Peyer's patch (tissue), 4 donors: ENCODE measurements around the gene ZNF207. TPM values are rescaled to one million over a fixed set of nuclear protein-coding genes. Genes with fewer than 3 reads are reported as not detected.

Experiments used
- DNase-seq, 3 donors: peaks; one replicate each; pipeline ENCODE4 v3.0.0-alpha.2; 2017 to 2019
- H3K27ac ChIP-seq, 4 donors: fragments of 200-600 bp; sonication (generic); one replicate each; pipeline ENCODE4 v1.5.1; 2016 to 2019
- H3K27me3 ChIP-seq, 2 donors: fragments of 200-600 bp; sonication (generic); one replicate each; pipeline ENCODE4 v1.5.1; 2019
- H3K36me3 ChIP-seq, 3 donors: fragments of 200-600 bp; sonication (generic); one replicate each; pipeline ENCODE4 v1.5.1; 2016 to 2019
- H3K4me1 ChIP-seq, 4 donors: fragments of 200-600 bp; sonication (generic); one replicate each; pipeline ENCODE4 v1.5.1; 2016 to 2019
- H3K4me3 ChIP-seq, 4 donors: fragments of 200-600 bp; sonication (generic); 1 replicate in 3 of 4; 2 replicates in 1 of 4; pipeline ENCODE4 v1.5.1; 2016 to 2019; ENCODE audit warnings: mild to moderate bottlenecking in 1 of 4
- H3K9me3 ChIP-seq, 4 donors: fragments of 200-600 bp; sonication (generic); one replicate each; pipeline ENCODE4 v1.5.1; 2016 to 2019; ENCODE audit warnings: mild to moderate bottlenecking in 1 of 4
- CTCF ChIP-seq, 6 experiments: fragments of 450-650 bp in 4 of 6; fragments of 200-600 bp in 2 of 6; sonication (generic) in 1 of 6; IDR thresholded peaks; one replicate each; pipeline ENCODE4 v1.5.1; 2017 to 2019; ENCODE audit warnings: antibody characterized with exemption in 6 of 6, mild to moderate bottlenecking in 3 of 6, moderate library complexity in 1 of 6
- POLR2A ChIP-seq, 2 donors: fragments of 450-650 bp; IDR thresholded peaks; one replicate each; pipeline ENCODE4 v1.5.1; 2017; ENCODE audit warnings: antibody characterized with exemption in 2 of 2, mild to moderate bottlenecking in 2 of 2, moderate library complexity in 2 of 2
- total RNA-seq, 4 donors: library from RNA; depleted of rRNA; stranded (reverse); fragments of >200 nt; gene quantifications; one replicate each; pipeline ENCODE4 v1.1.0, GENCODE V29; 2016

The ZNF207 gene
- total RNA-seq, 4 donors from 2014 or later = 139 to 234 (median 184) TPM

GRCh38 chr17:32327911-32328310 lies 22.0 kb upstream of the ZNF207 start:
- Histone ChIP-seq H3K27me3 (no peaks in the 10 kb centered on the region), H3K36me3 (no peaks in the 10 kb centered on the region), H3K4me3 (no peak overlapping the region), H3K4me1 (peaks cover 0 to 10% (median 0%) of the 10 kb centered on the region in 4 donors), H3K27ac (no peak overlapping the region), H3K9me3 (no peaks in the 10 kb centered on the region)
- no peak for DNase-seq
- TF ChIP-seq CTCF (IDR thresholded peaks at IDR 0.05) (no peak), POLR2A (IDR thresholded peaks at IDR 0.05) (no peak)

DNA sequence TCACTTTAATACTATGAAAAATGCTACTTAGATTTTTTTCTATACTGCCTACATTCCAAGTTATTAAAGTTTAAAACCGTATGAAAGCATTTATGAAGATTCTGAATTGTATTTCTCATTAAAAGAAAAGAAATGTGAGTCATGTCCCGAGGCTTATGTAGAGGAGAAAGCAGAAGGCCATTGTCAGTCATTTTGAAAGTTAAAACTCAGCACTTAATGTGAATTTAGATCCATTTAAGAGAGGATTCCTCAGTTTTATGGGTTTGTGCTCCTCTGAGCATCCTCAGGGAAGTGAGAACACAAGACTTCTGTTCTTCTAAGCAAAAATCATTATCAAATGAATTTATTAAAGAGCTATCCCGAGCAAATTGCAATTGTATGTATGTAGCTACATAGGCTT lies 19.8 kb upstream of the ZNF207 start:
- H3K4me1 ChIP-seq = no peaks in the 10 kb centered on the region
- H3K27me3 ChIP-seq = no peaks in the 10 kb centered on the region
- no peak overlapping the region for H3K27ac ChIP-seq
- H3K36me3 ChIP-seq = peaks cover 0 to 10% (median 0%) of the 10 kb centered on the region in 3 donors
- no peaks in the 10 kb centered on the region for H3K9me3 ChIP-seq
- TF ChIP-seq POLR2A (IDR thresholded peaks at IDR 0.05) (no peak), CTCF (IDR thresholded peaks at IDR 0.05) (no peak)
- H3K4me3 ChIP-seq = no peak overlapping the region
- DNase-seq = no peak

DNA sequence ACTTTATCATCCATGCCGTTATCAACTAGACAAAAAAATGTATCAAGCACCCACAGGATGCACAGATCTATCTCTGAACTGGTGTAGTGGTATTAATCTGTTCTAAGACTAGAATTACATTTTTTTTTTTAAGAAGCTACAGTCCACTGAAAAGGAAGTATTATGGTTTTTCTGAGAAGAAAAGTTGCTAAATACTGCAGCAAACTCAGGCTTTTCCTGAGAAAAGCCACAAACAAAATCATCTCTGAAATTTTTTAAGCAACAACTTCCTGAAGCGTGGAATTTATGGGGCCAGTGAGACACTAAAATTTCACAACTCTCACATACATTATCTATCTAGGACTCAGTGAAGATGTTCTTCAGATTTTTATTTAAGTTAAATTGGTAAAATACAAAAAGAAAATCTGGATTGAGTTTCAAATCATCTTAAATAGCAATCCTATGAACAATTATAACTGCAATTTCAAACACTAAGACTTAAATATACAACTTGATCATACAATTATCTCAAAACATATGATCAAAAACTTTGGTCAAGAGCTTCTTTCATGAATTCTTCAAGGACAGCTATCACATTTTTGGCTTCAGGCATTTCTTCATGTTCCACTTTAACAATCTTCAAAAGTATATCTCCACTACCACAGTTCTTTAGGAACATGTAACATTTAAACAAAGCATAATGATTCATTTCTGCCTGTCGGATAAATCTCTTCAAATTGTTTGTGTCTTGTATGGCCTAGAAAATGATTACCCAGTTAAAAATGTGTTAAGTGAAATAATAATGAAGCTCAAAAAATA lies 18.5 kb upstream of the ZNF207 start:
- TF ChIP-seq CTCF (IDR thresholded peaks at IDR 0.05) (no peak), POLR2A (IDR thresholded peaks at IDR 0.05) (no peak)
- no peak overlapping the region for H3K27ac ChIP-seq

DNA sequence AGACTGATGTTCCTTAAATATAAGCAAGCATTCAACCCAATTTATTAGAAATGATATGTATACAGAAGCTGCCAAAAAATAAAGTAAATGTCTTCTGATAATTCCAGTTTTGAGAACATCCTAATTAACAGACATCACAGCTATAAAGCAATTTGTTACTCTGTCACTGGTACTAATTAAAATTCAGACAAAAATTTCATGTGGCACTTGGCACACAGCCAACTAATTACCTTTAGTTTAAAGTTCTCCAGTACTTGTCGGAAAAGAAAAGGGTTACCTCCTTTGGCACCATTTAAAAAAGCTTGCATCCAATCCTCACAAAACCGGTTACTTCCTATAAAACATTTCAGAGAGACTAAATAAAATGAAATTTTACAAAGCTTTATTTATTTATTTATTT lies 16.8 kb upstream of the ZNF207 start:
- H3K27ac ChIP-seq = no peak overlapping the region
- H3K36me3 ChIP-seq = peaks cover 0 to 36% (median 0%) of the 10 kb centered on the region in 3 donors
- H3K9me3 ChIP-seq = no peaks in the 10 kb centered on the region
- TF ChIP-seq CTCF (IDR thresholded peaks at IDR 0.05) (no peak), POLR2A (IDR thresholded peaks at IDR 0.05) (no peak)
- no peaks in the 10 kb centered on the region for H3K4me1 ChIP-seq
- DNase-seq = no peak
- no peaks in the 10 kb centered on the region for H3K27me3 ChIP-seq
- no peak overlapping the region for H3K4me3 ChIP-seq

More for the DNA sequence above, 18.5 kb upstream of the ZNF207 start:
- no peak for DNase-seq
- Histone ChIP-seq H3K4me1 (no peaks in the 10 kb centered on the region), H3K36me3 (peaks cover 0 to 19% (median 0%) of the 10 kb centered on the region in 3 donors), H3K4me3 (no peak overlapping the region), H3K9me3 (no peaks in the 10 kb centered on the region), H3K27me3 (no peaks in the 10 kb centered on the region)

DNA sequence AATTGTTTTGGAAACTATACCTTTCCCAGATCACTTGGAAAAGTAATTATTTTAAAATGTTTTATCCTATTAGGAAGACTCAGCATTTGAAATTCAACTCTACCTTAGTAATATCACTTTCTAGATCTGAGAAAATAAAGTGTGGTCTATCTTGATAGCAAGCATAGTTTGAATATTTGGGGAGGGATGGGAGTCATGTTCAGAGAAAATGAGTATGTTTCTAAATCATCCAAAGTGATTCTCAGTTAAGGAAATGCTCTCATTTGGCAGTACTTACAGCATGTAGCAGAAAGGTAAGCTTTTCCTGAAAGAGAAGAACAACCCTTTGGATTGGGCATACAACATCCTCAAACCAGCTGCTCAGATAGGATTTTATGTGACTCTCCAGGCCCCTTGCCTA lies 14.9 kb upstream of the ZNF207 start:
- H3K36me3 ChIP-seq = peaks cover 0 to 47% (median 0%) of the 10 kb centered on the region in 3 donors
- no peaks in the 10 kb centered on the region for H3K27me3 ChIP-seq
- no peak for DNase-seq
- H3K27ac ChIP-seq = no peak overlapping the region
- no peak for TF ChIP-seq POLR2A (IDR thresholded peaks at IDR 0.05)
- no peak for TF ChIP-seq CTCF (IDR thresholded peaks at IDR 0.05)
- H3K4me1 ChIP-seq = no peaks in the 10 kb centered on the region
- no peaks in the 10 kb centered on the region for H3K9me3 ChIP-seq
- no peak overlapping the region for H3K4me3 ChIP-seq
